Peyer's patch (tissue), 4 donors: ENCODE data around the gene APC2. TPM values are rescaled to one million over a fixed set of nuclear protein-coding genes. Genes with fewer than 3 reads are reported as not detected.

Source experiments
- DNase-seq, 3 donors: peaks; one replicate each; pipeline ENCODE4 v3.0.0-alpha.2; 2017 to 2019
- H3K27ac ChIP-seq, 4 donors: fragments of 200-600 bp; sonication (generic); one replicate each; pipeline ENCODE4 v1.5.1; 2016 to 2019
- H3K27me3 ChIP-seq, 2 donors: fragments of 200-600 bp; sonication (generic); one replicate each; pipeline ENCODE4 v1.5.1; 2019
- H3K36me3 ChIP-seq, 3 donors: fragments of 200-600 bp; sonication (generic); one replicate each; pipeline ENCODE4 v1.5.1; 2016 to 2019
- H3K4me1 ChIP-seq, 4 donors: fragments of 200-600 bp; sonication (generic); one replicate each; pipeline ENCODE4 v1.5.1; 2016 to 2019
- H3K4me3 ChIP-seq, 4 donors: fragments of 200-600 bp; sonication (generic); 1 replicate in 3 of 4; 2 replicates in 1 of 4; pipeline ENCODE4 v1.5.1; 2016 to 2019; ENCODE audit warnings: mild to moderate bottlenecking in 1 of 4
- H3K9me3 ChIP-seq, 4 donors: fragments of 200-600 bp; sonication (generic); one replicate each; pipeline ENCODE4 v1.5.1; 2016 to 2019; ENCODE audit warnings: mild to moderate bottlenecking in 1 of 4
- POLR2A ChIP-seq, 2 donors: fragments of 450-650 bp; IDR thresholded peaks; one replicate each; pipeline ENCODE4 v1.5.1; 2017; ENCODE audit warnings: antibody characterized with exemption in 2 of 2, mild to moderate bottlenecking in 2 of 2, moderate library complexity in 2 of 2
- total RNA-seq, 4 donors: library from RNA; depleted of rRNA; stranded (reverse); fragments of >200 nt; gene quantifications; one replicate each; pipeline ENCODE4 v1.1.0, GENCODE V29; 2016
- TF ChIP-seq, protein P1 (sequence below), 6 experiments: fragments of 450-650 bp in 4 of 6; fragments of 200-600 bp in 2 of 6; sonication (generic) in 1 of 6; IDR thresholded peaks; one replicate each; pipeline ENCODE4 v1.5.1; 2017 to 2019; ENCODE audit warnings: antibody characterized with exemption in 6 of 6, mild to moderate bottlenecking in 3 of 6, moderate library complexity in 1 of 6

APC2 gene
- total RNA-seq, 4 donors from 2014 or later, result 0.18 to 0.76 (median 0.27) TPM; not detected in 1

DNA sequence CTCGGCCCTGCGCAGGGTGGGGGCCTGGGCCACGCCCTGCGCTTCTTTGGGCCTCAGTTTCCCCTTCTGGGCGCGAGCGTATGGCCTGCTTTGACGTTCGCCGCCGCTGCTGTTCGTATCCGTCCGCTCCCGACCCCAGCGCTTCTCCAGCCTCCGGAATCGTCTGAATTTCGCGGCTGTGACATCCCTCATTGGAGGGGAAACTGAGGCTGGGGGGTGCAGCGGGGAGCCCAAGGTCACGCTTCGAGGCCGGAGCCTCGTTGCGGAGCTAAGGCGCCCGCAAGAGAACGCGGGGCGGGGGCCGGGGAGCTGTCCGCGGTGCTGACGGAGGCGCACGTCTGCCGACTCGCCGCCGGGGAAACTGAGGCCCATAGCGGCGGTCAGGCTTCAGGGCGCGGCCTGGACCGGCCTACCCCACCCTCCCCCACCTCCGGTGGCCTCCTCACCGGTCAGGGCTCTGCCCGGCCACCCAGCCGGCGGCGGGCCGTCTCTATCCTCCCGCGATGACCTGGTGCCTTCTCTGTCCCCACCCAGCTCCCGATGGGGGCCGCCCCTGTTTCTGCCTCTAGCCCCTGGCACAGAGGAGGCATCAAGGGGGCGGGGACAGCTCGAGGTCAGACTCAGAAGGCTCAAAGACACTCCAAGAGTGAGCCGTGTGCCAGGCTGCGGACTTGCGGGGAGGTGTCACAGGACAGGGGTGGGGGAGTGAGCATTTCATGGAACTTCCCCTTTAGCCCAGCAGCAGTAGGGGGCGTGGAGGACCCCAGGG is 3.0 kb upstream of the APC2 start:
- DNase-seq, result no peak
- Histone ChIP-seq H3K4me3 (peak overlapping the region in 2 of 4 donors; percentile 48 to 51), H3K27ac (no peak overlapping the region), H3K36me3 (peaks cover 0 to 7% (median 0%) of the 10 kb centered on the region in 3 donors), H3K4me1 (peaks cover 0 to 33% (median 16%) of the 10 kb centered on the region in 4 donors), H3K9me3 (no peaks in the 10 kb centered on the region), H3K27me3 (peaks cover 3 to 56% of the 10 kb centered on the region in 2 donors)
- TF ChIP-seq POLR2A (IDR thresholded peaks at IDR 0.05), result no peak
- TF ChIP-seq, protein P1, sequence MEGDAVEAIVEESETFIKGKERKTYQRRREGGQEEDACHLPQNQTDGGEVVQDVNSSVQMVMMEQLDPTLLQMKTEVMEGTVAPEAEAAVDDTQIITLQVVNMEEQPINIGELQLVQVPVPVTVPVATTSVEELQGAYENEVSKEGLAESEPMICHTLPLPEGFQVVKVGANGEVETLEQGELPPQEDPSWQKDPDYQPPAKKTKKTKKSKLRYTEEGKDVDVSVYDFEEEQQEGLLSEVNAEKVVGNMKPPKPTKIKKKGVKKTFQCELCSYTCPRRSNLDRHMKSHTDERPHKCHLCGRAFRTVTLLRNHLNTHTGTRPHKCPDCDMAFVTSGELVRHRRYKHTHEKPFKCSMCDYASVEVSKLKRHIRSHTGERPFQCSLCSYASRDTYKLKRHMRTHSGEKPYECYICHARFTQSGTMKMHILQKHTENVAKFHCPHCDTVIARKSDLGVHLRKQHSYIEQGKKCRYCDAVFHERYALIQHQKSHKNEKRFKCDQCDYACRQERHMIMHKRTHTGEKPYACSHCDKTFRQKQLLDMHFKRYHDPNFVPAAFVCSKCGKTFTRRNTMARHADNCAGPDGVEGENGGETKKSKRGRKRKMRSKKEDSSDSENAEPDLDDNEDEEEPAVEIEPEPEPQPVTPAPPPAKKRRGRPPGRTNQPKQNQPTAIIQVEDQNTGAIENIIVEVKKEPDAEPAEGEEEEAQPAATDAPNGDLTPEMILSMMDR (IDR thresholded peaks at IDR 0.05), result no peak

DNA sequence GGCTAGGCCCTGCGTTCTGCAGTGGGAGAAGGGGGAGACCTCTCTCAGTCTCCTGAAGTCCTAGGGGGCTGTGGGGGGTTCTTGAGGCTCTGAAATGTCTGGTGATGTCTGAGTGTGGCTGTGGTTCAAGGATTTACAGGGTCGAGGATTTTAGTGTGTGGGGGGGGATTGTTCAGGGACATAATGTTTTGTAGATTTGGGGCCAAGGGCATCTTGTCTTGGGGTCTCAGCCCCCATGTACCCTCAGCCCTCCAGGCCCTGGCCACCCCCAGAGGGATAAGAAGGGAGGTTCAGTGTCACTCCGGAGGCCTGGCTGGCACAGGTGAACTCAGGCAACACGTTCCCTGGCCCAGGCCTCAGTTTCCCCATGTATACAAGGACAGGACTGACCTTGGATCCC is 2.4 kb upstream of the APC2 start:
- peaks cover 0 to 33% (median 16%) of the 10 kb centered on the region in 4 donors for H3K4me1 ChIP-seq
- H3K27me3 ChIP-seq, result peaks cover 3 to 62% of the 10 kb centered on the region in 2 donors
- H3K27ac ChIP-seq, result no peak overlapping the region
- no peak overlapping the region for H3K4me3 ChIP-seq
- peaks cover 0 to 2% (median 0%) of the 10 kb centered on the region in 3 donors for H3K36me3 ChIP-seq
- H3K9me3 ChIP-seq, result no peaks in the 10 kb centered on the region
- TF ChIP-seq, protein P1 (IDR thresholded peaks at IDR 0.05), result no peak
- TF ChIP-seq POLR2A (IDR thresholded peaks at IDR 0.05), result no peak
- no peak for DNase-seq

DNA sequence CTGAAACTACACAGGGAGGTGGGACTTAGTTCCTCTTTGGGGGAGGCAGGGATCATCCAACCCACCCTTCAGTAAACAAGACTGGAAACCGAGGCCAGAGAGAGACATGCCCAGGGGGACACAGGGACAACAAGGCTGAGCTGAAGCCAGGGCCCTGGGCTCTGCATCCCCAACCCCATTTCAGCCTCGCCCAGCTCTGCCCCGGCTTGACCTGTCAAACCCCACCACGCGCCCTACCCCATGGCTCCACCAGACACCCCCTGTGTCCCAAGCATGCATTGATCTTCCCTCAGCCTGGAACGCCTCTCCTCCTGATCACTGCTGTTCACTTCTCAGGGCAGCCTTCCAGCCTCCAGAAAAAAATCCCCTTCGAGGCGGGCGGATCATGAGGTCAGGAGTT is 2.0 kb upstream of the APC2 start:
- peaks cover 3 to 66% of the 10 kb centered on the region in 2 donors for H3K27me3 ChIP-seq
- DNase-seq, result no peak
- no peaks in the 10 kb centered on the region for H3K9me3 ChIP-seq
- no peak overlapping the region for H3K27ac ChIP-seq
- no peaks in the 10 kb centered on the region for H3K36me3 ChIP-seq
- H3K4me1 ChIP-seq, result peaks cover 0 to 33% (median 16%) of the 10 kb centered on the region in 4 donors
- no peak overlapping the region for H3K4me3 ChIP-seq
- no peak for TF ChIP-seq POLR2A (IDR thresholded peaks at IDR 0.05)
- TF ChIP-seq, protein P1 (IDR thresholded peaks at IDR 0.05), result no peak

DNA sequence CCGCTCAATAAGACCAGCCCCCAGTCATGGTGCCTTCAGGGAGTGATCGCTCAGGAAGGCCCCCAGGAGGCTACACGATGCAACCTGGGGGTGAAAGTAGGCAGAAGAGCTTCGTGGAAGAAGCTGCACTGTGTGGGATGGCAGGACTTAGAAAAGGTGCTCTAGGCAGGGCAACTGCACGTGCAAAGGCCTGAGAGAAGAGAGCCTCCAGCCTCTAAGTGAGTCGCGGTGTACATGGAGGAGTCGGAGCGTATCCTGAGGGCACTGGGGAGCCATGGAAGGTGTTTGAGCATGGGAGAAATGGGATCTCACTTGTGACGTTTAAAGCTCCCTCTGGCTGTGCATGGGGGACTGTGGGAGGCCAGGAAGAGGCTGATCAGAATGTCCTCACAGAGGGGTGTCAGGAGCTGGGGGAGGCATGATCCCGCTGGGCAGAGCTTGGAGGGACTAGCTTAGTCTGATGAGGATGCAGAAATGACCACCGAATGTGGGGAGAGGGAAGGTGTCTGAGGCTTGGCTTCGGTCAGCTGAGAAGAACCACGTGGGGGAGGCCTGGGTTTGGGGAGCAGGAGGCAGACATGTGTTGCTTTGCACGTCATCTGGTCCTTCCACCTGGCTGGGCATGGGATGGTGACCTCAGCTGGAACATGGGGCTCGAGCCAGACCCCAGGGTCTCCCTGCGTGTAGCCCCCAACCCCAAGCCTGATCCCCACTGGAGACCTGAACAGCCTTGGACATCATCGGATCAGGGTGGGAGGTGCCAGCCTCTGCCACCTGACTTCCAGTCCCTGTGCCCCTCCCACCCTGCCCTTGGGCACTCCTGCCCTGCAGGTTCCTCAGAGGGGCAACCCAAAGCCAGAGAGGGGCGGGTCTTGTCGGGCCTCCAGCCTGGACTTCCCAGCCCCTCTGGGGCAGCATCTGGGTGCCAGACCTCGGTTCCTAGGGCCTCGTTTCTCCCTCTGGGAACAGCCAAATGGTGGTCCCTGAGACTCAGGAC is 1.1 kb downstream of the APC2 start:
- peaks cover 0 to 6% (median 0%) of the 10 kb centered on the region in 4 donors for H3K9me3 ChIP-seq
- no peaks in the 10 kb centered on the region for H3K36me3 ChIP-seq
- no peak overlapping the region for H3K27ac ChIP-seq
- peaks cover 0 to 28% (median 19%) of the 10 kb centered on the region in 4 donors for H3K4me1 ChIP-seq
- no peak overlapping the region for H3K4me3 ChIP-seq
- TF ChIP-seq, protein P1 (IDR thresholded peaks at IDR 0.05), result no peak
- TF ChIP-seq POLR2A (IDR thresholded peaks at IDR 0.05), result no peak
- no peak for DNase-seq
- H3K27me3 ChIP-seq, result peaks cover 3 to 79% of the 10 kb centered on the region in 2 donors

DNA sequence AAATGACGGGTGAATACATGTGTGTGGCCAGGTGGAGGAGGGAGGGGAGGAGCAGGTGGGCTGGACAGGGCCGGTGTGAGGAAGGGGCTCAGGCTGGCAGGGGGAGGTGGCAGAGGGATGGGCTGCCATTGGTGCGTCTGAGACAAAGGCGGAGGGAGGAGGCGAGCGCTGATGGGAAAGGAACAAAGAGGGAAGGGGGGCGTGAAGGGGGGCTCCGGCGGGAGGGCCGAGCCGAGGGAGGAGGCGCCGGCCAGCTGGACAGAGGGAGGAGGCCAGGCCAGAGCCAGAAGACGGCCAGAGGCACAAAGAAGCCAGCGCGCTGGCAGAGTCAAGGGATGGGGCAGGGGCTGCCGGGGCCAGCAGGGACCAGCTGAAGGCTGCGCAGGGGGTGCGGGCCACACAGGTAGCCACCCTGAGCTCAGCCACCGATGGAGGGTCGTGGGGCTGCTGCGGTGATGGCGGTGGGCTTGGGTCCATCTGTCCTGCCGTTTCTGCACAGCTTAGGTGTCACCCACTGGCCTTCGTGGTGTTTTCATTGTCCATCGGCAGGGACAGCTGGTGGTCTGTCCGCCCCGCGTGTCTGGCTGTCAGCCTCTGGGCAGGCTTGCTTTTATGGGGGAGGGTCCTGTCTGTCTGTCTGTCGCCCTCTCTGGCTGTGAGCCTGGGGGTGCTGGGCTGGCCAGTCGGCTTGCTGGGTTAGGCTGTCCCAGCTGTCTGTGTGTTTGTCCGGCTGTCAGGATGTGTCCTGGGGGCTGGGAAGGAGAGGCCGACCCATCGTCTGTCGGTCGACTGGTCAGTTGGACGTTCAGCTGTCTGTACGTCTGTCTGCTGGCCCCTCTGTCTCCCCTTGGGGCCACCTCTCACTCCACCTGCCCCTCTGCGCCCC is 2.2 kb downstream of the APC2 start:
- TF ChIP-seq, protein P1 (IDR thresholded peaks at IDR 0.05), result no peak
- TF ChIP-seq POLR2A (IDR thresholded peaks at IDR 0.05), result no peak
- Histone ChIP-seq H3K27me3 (peaks cover 0 to 79% of the 10 kb centered on the region in 2 donors), H3K9me3 (peaks cover 0 to 6% (median 0%) of the 10 kb centered on the region in 4 donors), H3K4me1 (peaks cover 0 to 23% (median 13%) of the 10 kb centered on the region in 4 donors), H3K27ac (no peak overlapping the region), H3K36me3 (no peaks in the 10 kb centered on the region), H3K4me3 (no peak overlapping the region)
- no peak for DNase-seq
